Measurements from ENCODE around the gene PARD3.

- TF ChIP-seq CTCF (IDR thresholded peaks at IDR 0.05) (no peak), POLR2AphosphoS5 (IDR thresholded peaks at IDR 0.05) (no peak), POLR2A (IDR thresholded peaks at IDR 0.05) (no peak)
Measured at GRCh38 chr10:34667177-34667576, 147.9 kb downstream of the PARD3 start.
